CD14-positive monocyte (primary cell): Measurements from ENCODE around the gene CA7. TPM values are rescaled to one million over a fixed set of nuclear protein-coding genes. Genes with fewer than 3 reads are reported as not detected.

ENCODE experiments used
- DNase-seq, 3 donors: peaks; one replicate each; pipeline ENCODE4 v3.0.0-alpha.2; 2011 to 2022
- H2AFZ ChIP-seq: 2 replicates; pipeline ENCODE4 v1.6.0; 2012; ENCODE audit warnings: mild to moderate bottlenecking, low read depth, low read length, inconsistent platforms; ENCODE audit not compliant: insufficient read depth, poor library complexity, severe bottlenecking
- H3K27ac ChIP-seq, 2 donors: 1 replicate in 1 of 2; 2 replicates in 1 of 2; pipeline ENCODE4 v1.5.1; 2012 to 2013; ENCODE audit warnings: low read length in 2 of 2, control low read depth in 1 of 2, inconsistent platforms in 1 of 2, low read depth in 1 of 2, mild to moderate bottlenecking in 1 of 2
- H3K27me3 ChIP-seq, 2 donors: one replicate each; pipeline versions ENCODE4 v1.6.0 to v1.6.1; 2011 to 2013; ENCODE audit warnings: low read length in 2 of 2; ENCODE audit not compliant: control insufficient read depth in 2 of 2, insufficient read depth in 2 of 2
- H3K36me3 ChIP-seq, 2 donors: replicated peaks in 1 of 2; 1 replicate in 1 of 2; 2 replicates in 1 of 2; pipeline versions ENCODE4 v1.5.1 to v1.6.1; 2012 to 2013; ENCODE audit warnings: low read length in 2 of 2, control low read depth in 1 of 2, inconsistent platforms in 1 of 2, mild to moderate bottlenecking in 1 of 2; ENCODE audit not compliant: insufficient read depth in 2 of 2, control insufficient read depth in 1 of 2
- H3K4me1 ChIP-seq, 2 donors: 1 replicate in 1 of 2; 2 replicates in 1 of 2; pipeline versions ENCODE4 v1.5.1 to v1.6.1; 2012 to 2013; ENCODE audit warnings: low read length in 2 of 2, control low read depth in 1 of 2, inconsistent platforms in 1 of 2, mild to moderate bottlenecking in 1 of 2, moderate library complexity in 1 of 2; ENCODE audit not compliant: insufficient read depth in 2 of 2, control insufficient read depth in 1 of 2
- H3K4me2 ChIP-seq: replicated peaks from 2 replicates; pipeline ENCODE3; 2012; ENCODE audit warnings: low read length, moderate library complexity, mild to moderate bottlenecking; ENCODE audit not compliant: poor library complexity, severe bottlenecking; ENCODE audit errors: extremely low read depth
- H3K4me3 ChIP-seq, 3 experiments: fragments of 200-600 bp in 1 of 3; sonication (generic) in 1 of 3; replicated peaks in 1 of 3; 1 replicate in 2 of 3; 2 replicates in 1 of 3; pipeline ENCODE4 v1.5.1; 2011 to 2013; ENCODE audit warnings: low read length in 3 of 3, mild to moderate bottlenecking in 3 of 3, control low read depth in 2 of 3, low read depth in 2 of 3, inconsistent platforms in 1 of 3, moderate library complexity in 1 of 3
- H3K79me2 ChIP-seq: 2 replicates; pipeline ENCODE4 v1.6.0; 2012; ENCODE audit warnings: mild to moderate bottlenecking, control low read depth, inconsistent platforms, low read length, moderate library complexity; ENCODE audit not compliant: insufficient read depth
- H3K9ac ChIP-seq: 2 replicates; pipeline ENCODE4 v1.6.0; 2017; ENCODE audit warnings: low read length, mild to moderate bottlenecking; ENCODE audit not compliant: insufficient read depth, poor library complexity, severe bottlenecking
- H3K9me3 ChIP-seq, 2 donors: replicated peaks in 1 of 2; 1 replicate in 1 of 2; 2 replicates in 1 of 2; pipeline versions ENCODE4 v1.5.1 to v1.6.1; 2012 to 2013; ENCODE audit warnings: low read length in 2 of 2, control low read depth in 1 of 2; ENCODE audit not compliant: control insufficient read depth in 1 of 2, insufficient read depth in 1 of 2
- H4K20me1 ChIP-seq: 2 replicates; pipeline ENCODE4 v1.6.0; 2012; ENCODE audit warnings: mild to moderate bottlenecking, low read length, control low read depth, moderate library complexity; ENCODE audit not compliant: insufficient read depth
- H3K27ac Mint-ChIP-seq, 7 donors: one replicate each; pipeline ENCODE4 v1.8.0; 2020; ENCODE audit warnings: mild to moderate bottlenecking in 7 of 7, mixed read lengths in 7 of 7, moderate library complexity in 6 of 7, inconsistent platforms in 2 of 7
- H3K27me3 Mint-ChIP-seq, 3 donors: one replicate each; pipeline ENCODE4 v1.8.0; 2021 to 2022; ENCODE audit warnings: low read depth in 3 of 3, mild to moderate bottlenecking in 3 of 3, mixed read lengths in 3 of 3, moderate library complexity in 3 of 3, inconsistent platforms in 1 of 3
- H3K36me3 Mint-ChIP-seq, 2 donors: one replicate each; pipeline ENCODE4 v1.8.0; 2020; ENCODE audit warnings: mixed read lengths in 2 of 2, inconsistent platforms in 1 of 2, mild to moderate bottlenecking in 1 of 2
- H3K4me1 Mint-ChIP-seq: one replicate; pipeline ENCODE4 v1.8.0; 2020; ENCODE audit warnings: mild to moderate bottlenecking, mixed read lengths
- H3K4me3 Mint-ChIP-seq, 2 donors: one replicate each; pipeline ENCODE4 v1.8.0; 2020; ENCODE audit warnings: mild to moderate bottlenecking in 2 of 2, mixed read lengths in 2 of 2, moderate library complexity in 1 of 2
- H3K9me3 Mint-ChIP-seq, 7 donors: one replicate each; pipeline ENCODE4 v1.8.0; 2020 to 2022; ENCODE audit warnings: mixed read lengths in 7 of 7, mild to moderate bottlenecking in 6 of 7, moderate library complexity in 6 of 7, inconsistent platforms in 2 of 7
- WGBS: methylation state at CpG from one replicate; pipeline ENCODE4 v1.1.5; 2013; ENCODE audit warnings: missing lambda C conversion rate; ENCODE audit not compliant: insufficient coverage; 5-methylcytosine and 5-hydroxymethylcytosine counted together
- intact Hi-C, 2 donors: fragments of 100-400 bp; cut with micrococcal nuclease; formaldehyde crosslinking; loops; one replicate each; pipeline versions ENCODE4 v1.15.0 to v1.15.1; 2023
- polyA plus RNA-seq, 3 donors: library from polyadenylated mRNA; depleted of rRNA in 1 of 3; unstranded in 2 of 3; stranded (reverse) in 1 of 3; fragments of 300-500 nt in 2 of 3; fragments of >200 nt in 1 of 3; fragmentation: Illumina TruSeq in 2 of 3; gene quantifications; 1 replicate in 2 of 3; 2 replicates in 1 of 3; pipeline ENCODE4 v1.2.3, GENCODE V29; 2012 to 2021
- TF ChIP-seq, protein P1 (sequence below): fragments of 200-600 bp; IDR thresholded peaks from one replicate; pipeline ENCODE4 v1.8.0; 2022; ENCODE audit warnings: antibody characterized with exemption, mild to moderate bottlenecking

Gene CA7
- polyA plus RNA-seq, 3 donors: not detected

DNA sequence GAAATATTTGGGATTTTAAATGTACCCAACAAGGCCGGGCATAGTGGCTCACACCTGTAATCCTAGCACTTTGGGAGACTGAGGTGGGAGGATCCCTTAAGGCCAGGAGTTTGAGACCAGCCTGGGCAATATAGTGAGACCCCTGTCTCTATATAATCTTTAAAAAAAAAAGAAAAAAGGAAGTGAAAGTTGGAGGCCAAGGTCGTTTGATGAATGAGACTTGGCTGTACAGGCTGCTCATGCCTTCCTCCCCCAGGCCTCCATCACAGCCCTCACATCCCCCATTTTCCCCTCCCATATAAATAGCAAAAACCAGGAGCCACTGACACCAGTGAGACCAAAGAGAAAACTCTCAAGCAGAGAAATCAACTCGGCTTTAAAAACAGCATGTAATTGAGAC is 3.3 kb upstream of the CA7 start:
- H3K9me3 Mint-ChIP-seq: peaks cover 6 to 16% (median 12%) of the 10 kb centered on the region in 7 donors
- H3K27me3 ChIP-seq: peaks cover 15 to 38% of the 10 kb centered on the region in 2 donors
- no peak overlapping the region for H3K27ac Mint-ChIP-seq
- peaks cover 12% of the 10 kb centered on the region for H3K4me1 Mint-ChIP-seq
- intact Hi-C loops: no loop called here
- H3K36me3 ChIP-seq: no peaks in the 10 kb centered on the region
- H3K79me2 ChIP-seq: no peaks in the 10 kb centered on the region
- H4K20me1 ChIP-seq: no peaks in the 10 kb centered on the region
- TF ChIP-seq, protein P1, sequence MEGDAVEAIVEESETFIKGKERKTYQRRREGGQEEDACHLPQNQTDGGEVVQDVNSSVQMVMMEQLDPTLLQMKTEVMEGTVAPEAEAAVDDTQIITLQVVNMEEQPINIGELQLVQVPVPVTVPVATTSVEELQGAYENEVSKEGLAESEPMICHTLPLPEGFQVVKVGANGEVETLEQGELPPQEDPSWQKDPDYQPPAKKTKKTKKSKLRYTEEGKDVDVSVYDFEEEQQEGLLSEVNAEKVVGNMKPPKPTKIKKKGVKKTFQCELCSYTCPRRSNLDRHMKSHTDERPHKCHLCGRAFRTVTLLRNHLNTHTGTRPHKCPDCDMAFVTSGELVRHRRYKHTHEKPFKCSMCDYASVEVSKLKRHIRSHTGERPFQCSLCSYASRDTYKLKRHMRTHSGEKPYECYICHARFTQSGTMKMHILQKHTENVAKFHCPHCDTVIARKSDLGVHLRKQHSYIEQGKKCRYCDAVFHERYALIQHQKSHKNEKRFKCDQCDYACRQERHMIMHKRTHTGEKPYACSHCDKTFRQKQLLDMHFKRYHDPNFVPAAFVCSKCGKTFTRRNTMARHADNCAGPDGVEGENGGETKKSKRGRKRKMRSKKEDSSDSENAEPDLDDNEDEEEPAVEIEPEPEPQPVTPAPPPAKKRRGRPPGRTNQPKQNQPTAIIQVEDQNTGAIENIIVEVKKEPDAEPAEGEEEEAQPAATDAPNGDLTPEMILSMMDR: no peak
- H3K9me3 ChIP-seq: peaks cover 0 to 14% of the 10 kb centered on the region in 2 donors
- H3K36me3 Mint-ChIP-seq: peaks cover 0 to 8% of the 10 kb centered on the region in 2 donors
- no peak overlapping the region for H3K4me3 Mint-ChIP-seq
- 89% methylated on average over 1 of the region's 3 CpGs for WGBS
- H3K27me3 Mint-ChIP-seq: peaks cover 43 to 47% (median 47%) of the 10 kb centered on the region in 3 donors
- no peak overlapping the region for H3K27ac ChIP-seq
- no peak for DNase-seq
- H3K4me1 ChIP-seq: peaks cover 6 to 10% of the 10 kb centered on the region in 2 donors
- no peak overlapping the region for H3K4me3 ChIP-seq
- H2AFZ ChIP-seq: no peak overlapping the region
- no peak overlapping the region for H3K4me2 ChIP-seq
- H3K9ac ChIP-seq: no peak overlapping the region

DNA sequence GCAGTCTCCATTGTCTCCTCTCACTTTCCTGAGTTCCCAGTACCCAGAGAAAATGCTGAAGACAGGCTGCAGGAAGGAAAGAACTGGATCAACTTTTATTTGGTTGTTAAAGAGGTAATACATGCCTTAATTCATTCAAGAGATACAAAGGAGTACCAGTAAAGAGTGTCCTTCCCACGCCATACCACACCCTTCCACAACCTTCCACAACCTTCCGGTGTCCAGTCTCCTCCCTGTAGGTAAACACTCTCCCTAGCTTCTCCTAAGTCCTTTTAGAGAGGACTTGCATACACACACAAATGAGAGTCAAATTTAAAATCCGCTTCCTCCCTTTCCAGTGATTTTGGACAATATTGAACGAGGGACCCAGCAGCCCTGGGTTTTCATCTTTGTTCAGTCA is 2.8 kb upstream of the CA7 start:
- peaks cover 17 to 42% of the 10 kb centered on the region in 2 donors for H3K27me3 ChIP-seq
- H3K9ac ChIP-seq: no peak overlapping the region
- H3K79me2 ChIP-seq: no peaks in the 10 kb centered on the region
- peaks cover 6 to 10% of the 10 kb centered on the region in 2 donors for H3K4me1 ChIP-seq
- Mint-ChIP-seq H3K9me3 (peaks cover 6 to 16% (median 12%) of the 10 kb centered on the region in 7 donors), H3K27me3 (peaks cover 46 to 52% (median 52%) of the 10 kb centered on the region in 3 donors), H3K4me3 (no peak overlapping the region), H3K36me3 (peaks cover 0 to 8% of the 10 kb centered on the region in 2 donors), H3K27ac (no peak overlapping the region), H3K4me1 (peaks cover 12% of the 10 kb centered on the region)
- intact Hi-C loops: no loop called here
- H2AFZ ChIP-seq: no peak overlapping the region
- TF ChIP-seq, protein P1: no peak
- no peaks in the 10 kb centered on the region for H4K20me1 ChIP-seq
- H3K4me3 ChIP-seq: no peak overlapping the region
- no peak for DNase-seq
- no peak overlapping the region for H3K27ac ChIP-seq
- WGBS: 95% methylated on average over 3 of the region's 4 CpGs
- H3K9me3 ChIP-seq: peaks cover 0 to 14% of the 10 kb centered on the region in 2 donors
- H3K36me3 ChIP-seq: no peaks in the 10 kb centered on the region
- no peak overlapping the region for H3K4me2 ChIP-seq
